Endothelial cell of umbilical vein (primary cell): ENCODE results near the gene RALGAPB. TPM values are rescaled to one million over a fixed set of nuclear protein-coding genes. Genes with fewer than 3 reads are reported as not detected.
A peak's percentile ranks its signal among the peaks of the same experiment; 100 is the strongest.

Experiments used
- BruUV-seq: library from RNA; stranded (reverse); fragments of 400-500 nt; replicated peaks from 2 replicates; lab custom pipeline; 2021; lab: Mats Ljungman, UMichigan
- CTCF ChIA-PET: fragments of 300-600, 350-600 bp; sonication (Branson Sonifier 250); formaldehyde crosslinking; loops from one replicate; lab custom pipeline; 2021; ENCODE audit warnings: antibody characterized with exemption, inconsistent platforms; lab: Charles Lee
- POLR2A ChIA-PET: fragments of 300-600, 350-600 bp; sonication (Branson Sonifier 250); formaldehyde crosslinking; loops from one replicate; lab custom pipeline; 2021; ENCODE audit warnings: antibody characterized with exemption, inconsistent platforms; lab: Charles Lee
- DNase-seq: peaks from one replicate; pipeline ENCODE4 v3.0.0-alpha.2; 2011; ENCODE audit warnings: low read depth, low spot score
- FAIRE-seq: peaks from 2 replicates; lab custom pipeline; 2011; peaks lifted over from hg19 to GRCh38; lab: Jason Lieb, UNC
- H2AFZ ChIP-seq: 2 replicates; pipeline ENCODE4 v1.6.0; 2012; ENCODE audit warnings: low read depth, low read length, control low read depth, inconsistent platforms
- H3K27ac ChIP-seq: 2 replicates; pipeline ENCODE4 v1.5.1; 2011; ENCODE audit warnings: low read depth, mild to moderate bottlenecking, control low read depth, low read length, moderate library complexity; ENCODE audit not compliant: insufficient read depth
- H3K27me3 ChIP-seq, 2 experiments: 2 replicates each; pipeline versions ENCODE4 v1.6.0 to v1.6.1; 2011; ENCODE audit warnings: low read length in 2 of 2, mixed read lengths in 1 of 2; ENCODE audit not compliant: control insufficient read depth in 2 of 2, insufficient read depth in 2 of 2
- H3K36me3 ChIP-seq, 2 experiments: 2 replicates in 1 of 2; 3 replicates in 1 of 2; pipeline ENCODE4 v1.5.1; 2011; ENCODE audit warnings: low read length in 2 of 2, mild to moderate bottlenecking in 1 of 2, moderate library complexity in 1 of 2; ENCODE audit not compliant: control insufficient read depth in 2 of 2, insufficient read depth in 2 of 2; ENCODE audit errors: extremely low read depth in 1 of 2
- H3K4me1 ChIP-seq: 3 replicates; pipeline ENCODE4 v1.5.1; 2011; ENCODE audit warnings: mild to moderate bottlenecking, low read length; ENCODE audit not compliant: control insufficient read depth, insufficient read depth; ENCODE audit errors: extremely low read depth
- H3K4me2 ChIP-seq: 2 replicates; pipeline ENCODE4 v1.6.1; 2011; ENCODE audit warnings: low read length, control low read depth, mixed read lengths; ENCODE audit not compliant: insufficient read depth
- H3K4me3 ChIP-seq, 3 experiments: fragments of 200-600 bp in 1 of 3; sonication (generic), shearing (Covaris generic) in 1 of 3; replicated peaks in 1 of 3; 2 replicates each; pipeline ENCODE4 v1.5.1; 2011 to 2016; ENCODE audit warnings: control low read depth in 3 of 3, low read length in 3 of 3, mild to moderate bottlenecking in 2 of 3, inconsistent platforms in 1 of 3, low read depth in 1 of 3, moderate library complexity in 1 of 3; ENCODE audit not compliant: insufficient read depth in 1 of 3
- H3K79me2 ChIP-seq: 2 replicates; pipeline ENCODE4 v1.6.0; 2012; ENCODE audit warnings: low read length, inconsistent platforms; ENCODE audit not compliant: control insufficient read depth, insufficient read depth
- H3K9ac ChIP-seq: replicated peaks from 2 replicates; pipeline ENCODE3; 2011; ENCODE audit warnings: low read length, control low read depth; ENCODE audit not compliant: insufficient read depth; ENCODE audit errors: extremely low read depth
- H3K9me1 ChIP-seq: replicated peaks from 3 replicates; pipeline ENCODE4 v1.6.0; 2011; ENCODE audit warnings: mild to moderate bottlenecking, low read length; ENCODE audit not compliant: control insufficient read depth, insufficient read depth; ENCODE audit errors: extremely low read depth
- H3K9me3 ChIP-seq: replicated peaks from 2 replicates; pipeline ENCODE4 v1.5.1; 2012; ENCODE audit warnings: low read length, inconsistent platforms; ENCODE audit not compliant: control insufficient read depth, insufficient read depth
- H4K20me1 ChIP-seq: replicated peaks from 2 replicates; pipeline ENCODE3; 2011; ENCODE audit warnings: mild to moderate bottlenecking, low read length; ENCODE audit not compliant: control insufficient read depth, insufficient read depth; ENCODE audit errors: extremely low read depth
- EZH2 ChIP-seq: IDR thresholded peaks from 2 replicates; pipeline ENCODE4 v1.6.1; 2012; ENCODE audit warnings: borderline replicate concordance, low read depth, mild to moderate bottlenecking, moderate library complexity, low read length, inconsistent platforms; ENCODE audit not compliant: severe bottlenecking
- FOS ChIP-seq: IDR thresholded peaks from 2 replicates; pipeline ENCODE4 v1.6.1; 2011; ENCODE audit warnings: mild to moderate bottlenecking, low read length, moderate library complexity, borderline replicate concordance; ENCODE audit not compliant: insufficient read depth
- GATA2 ChIP-seq: IDR thresholded peaks from 2 replicates; pipeline ENCODE4 v1.7.0; 2011; ENCODE audit warnings: low read depth, mild to moderate bottlenecking, moderate library complexity, mixed read lengths, low read length; ENCODE audit not compliant: insufficient read length, insufficient read depth
- JUN ChIP-seq: IDR thresholded peaks from 2 replicates; pipeline ENCODE4 v1.6.1; 2011; ENCODE audit warnings: borderline replicate concordance, low read depth; ENCODE audit not compliant: insufficient read length, insufficient read depth
- MAX ChIP-seq: IDR thresholded peaks from 2 replicates; pipeline ENCODE4 v1.6.1; 2011; ENCODE audit not compliant: insufficient read depth, insufficient read length
- MYC ChIP-seq: IDR thresholded peaks from one replicate; pipeline ENCODE4 v1.6.1; 2011; ENCODE audit warnings: mild to moderate bottlenecking, low read depth, low read length
- POLR2AphosphoS5 ChIP-seq: IDR thresholded peaks from 2 replicates; pipeline ENCODE4 v1.6.1; 2012; ENCODE audit warnings: low read depth, mild to moderate bottlenecking, control low read depth, low read length, moderate library complexity; ENCODE audit not compliant: insufficient read depth
- dilution Hi-C: fragments of 300-500 bp; cut with MboI; formaldehyde crosslinking; loops from one replicate; pipeline ENCODE4 v1.15.0; 2019; ENCODE audit warnings: low sequenced_read_pairs; ENCODE audit not compliant: extremely low pct_ligation_motif_present
- intact Hi-C: fragments of 100-400 bp; cut with micrococcal nuclease; formaldehyde crosslinking; loops from one replicate; pipeline ENCODE4 v1.10.0; 2022
- polyA plus RNA-seq, 4 experiments: library from polyadenylated mRNA; depleted of rRNA in 3 of 4; stranded (reverse) in 3 of 4; unstranded in 1 of 4; fragments of >200 nt; gene quantifications; 2 replicates each; pipeline versions ENCODE4 v1.2.1 to v1.2.3, GENCODE V29; 2011 to 2012; ENCODE audit warnings: missing spikeins in 1 of 4
- total RNA-seq: library from RNA; stranded (reverse); gene quantifications from 2 replicates; pipeline ENCODE4 v1.2.3, GENCODE V29; 2021

The RALGAPB gene
- total and polyA plus RNA-seq, 2 donors (not counting 3 experiments of a cell fraction or from before 2014, with no cell fraction given) = 12.8 to 38.7 TPM

DNA sequence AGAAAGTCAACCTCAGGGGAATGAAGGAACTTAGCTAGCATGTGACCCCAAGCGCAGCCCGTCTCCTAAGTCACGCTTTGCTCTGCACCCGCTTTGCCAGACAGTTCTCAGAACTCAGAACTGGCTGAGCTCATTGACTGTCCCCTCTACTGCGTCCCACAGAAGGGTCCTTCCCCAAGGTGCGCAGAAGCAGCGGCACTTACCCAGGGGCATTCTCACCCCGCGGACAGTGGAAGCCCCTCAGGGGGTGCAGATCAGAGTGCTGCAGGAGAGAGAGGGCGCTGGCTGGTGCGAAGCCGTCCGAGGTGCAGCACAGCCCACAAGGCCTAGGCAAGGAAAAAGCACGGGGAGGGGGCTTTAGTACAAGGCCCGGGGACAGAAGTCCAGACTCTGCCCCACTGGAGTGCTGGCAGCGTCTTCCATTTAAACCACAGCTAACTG is 38.3 kb upstream of the RALGAPB start:
- ChIA-PET POLR2A (interaction anchor here (1.0 to 2.1 kb wide), 4 partner anchors 8 to 39 kb away, joined by 3 to 40 read pairs (median 10); partner anchors contain the start of gene RALGAPB), CTCF (interaction anchor here (1.0 to 5.8 kb wide), 8 partner anchors 8 to 63 kb away, joined by 3 to 106 read pairs (median 12); partner anchors contain the start of gene RALGAPB)
- H3K9ac ChIP-seq = peak overlapping the region; percentile 81
- no TSS peak for BruUV-seq
- peak overlapping the region; percentile 70 to 84 (median 77) for H3K4me3 ChIP-seq
- dilution Hi-C loops = no loop called here
- peaks cover 0 to 2% of the 10 kb centered on the region in 2 experiments for H3K27me3 ChIP-seq
- H3K4me1 ChIP-seq = peaks cover 18% of the 10 kb centered on the region
- H3K36me3 ChIP-seq = peaks cover 12 to 29% of the 10 kb centered on the region in 2 experiments
- peaks cover 53% of the 10 kb centered on the region for H3K79me2 ChIP-seq
- FAIRE-seq (no peak), DNase-seq (peak; percentile 50)
- intact Hi-C loops = no loop called here
- TF ChIP-seq GATA2 (no peak), POLR2AphosphoS5 (peak; percentile 15), JUN (no peak), EZH2 (no peak), FOS (no peak), MYC (no peak), MAX (no peak)
- H3K27ac ChIP-seq = peak overlapping the region; percentile 14
- H3K9me3 ChIP-seq = no peaks in the 10 kb centered on the region
- H3K9me1 ChIP-seq = no peaks in the 10 kb centered on the region
- H4K20me1 ChIP-seq = no peaks in the 10 kb centered on the region
- H2AFZ ChIP-seq = no peak overlapping the region
- peak overlapping the region; percentile 94 for H3K4me2 ChIP-seq
